GM04504 (cell line): ENCODE measurements around the gene ADAMTS13.
A peak's percentile ranks its signal among the peaks of the same experiment; 100 is the strongest.
"Not testable (repeated sequence)": the region's sequence is repeated elsewhere in the genome, so short reads cannot be mapped to it uniquely, and the experiment has no call there.

ENCODE experiments used
- DNase-seq: peaks from one replicate; pipeline ENCODE4 v3.0.0-alpha.2; 2012; ENCODE audit warnings: low read depth

The ADAMTS13 gene

DNA sequence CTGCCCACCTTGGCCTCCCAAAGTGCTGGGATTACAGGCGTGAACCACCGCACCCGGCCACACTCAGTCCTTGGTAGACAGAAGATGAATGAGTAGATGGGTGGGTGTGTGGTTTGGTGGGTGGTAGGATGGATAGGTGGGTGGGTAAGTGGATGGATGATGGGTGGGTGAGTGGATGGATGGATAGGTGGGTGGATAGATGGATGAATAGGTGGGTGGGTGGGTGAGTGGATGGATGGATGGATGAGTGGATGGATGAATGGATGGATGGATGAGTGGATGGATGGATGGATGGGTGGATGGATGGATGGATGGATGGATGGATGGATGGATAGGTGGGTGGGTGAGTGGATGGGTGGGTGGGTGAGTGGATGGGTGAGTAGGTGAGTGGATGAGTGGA is 29.9 kb upstream of the ADAMTS13 start:
- not testable (repeated sequence) for DNase-seq

DNA sequence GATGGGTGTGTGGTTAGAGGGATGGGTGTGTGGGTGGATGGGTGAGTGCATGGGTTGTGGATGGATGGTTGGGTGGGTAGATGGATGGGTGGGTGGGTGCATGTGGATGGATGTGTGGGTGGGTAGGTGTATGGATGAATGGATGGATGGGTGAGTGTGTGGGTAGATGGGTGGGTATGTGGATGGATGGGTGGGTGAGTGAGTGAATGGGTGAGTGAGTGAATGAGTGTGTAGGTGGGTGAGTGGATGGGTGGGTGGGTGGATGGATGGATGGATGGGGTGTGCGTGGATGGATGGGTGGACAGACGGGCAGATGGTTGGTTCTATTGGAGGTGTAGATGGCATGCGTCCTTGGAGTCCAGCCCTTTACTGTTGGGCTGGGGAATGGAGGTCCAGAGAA is 28.8 kb upstream of the ADAMTS13 start:
- DNase-seq = no peak

DNA sequence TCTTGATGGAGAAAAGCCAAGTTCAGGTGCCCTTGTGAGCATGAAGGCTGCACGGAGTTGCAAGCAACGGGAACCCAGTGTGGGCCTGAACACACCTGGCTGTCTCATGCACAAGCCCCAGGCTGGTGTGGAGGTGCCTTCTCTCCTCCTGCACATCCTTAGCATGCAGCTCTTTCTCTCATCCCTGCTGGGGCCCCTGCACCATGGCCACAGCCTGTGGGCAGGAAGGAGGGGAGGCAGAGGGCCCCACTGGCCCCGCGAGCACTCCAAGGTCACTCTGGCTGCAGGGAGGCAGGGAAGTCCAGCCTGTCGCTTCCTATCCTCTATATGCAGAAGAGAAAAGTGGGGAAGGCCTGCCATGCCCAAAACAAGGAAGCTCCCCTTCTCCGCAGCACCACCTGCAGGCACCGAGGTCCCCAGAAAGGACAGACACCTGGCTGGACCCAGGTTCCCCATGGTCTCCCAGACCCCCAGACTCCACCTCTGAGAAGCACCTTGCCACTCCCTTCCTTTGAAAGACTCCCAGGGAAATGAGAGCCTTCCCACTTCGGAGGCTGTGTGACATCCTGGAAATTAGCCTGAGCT is 27.4 kb upstream of the ADAMTS13 start:
- no peak for DNase-seq

DNA sequence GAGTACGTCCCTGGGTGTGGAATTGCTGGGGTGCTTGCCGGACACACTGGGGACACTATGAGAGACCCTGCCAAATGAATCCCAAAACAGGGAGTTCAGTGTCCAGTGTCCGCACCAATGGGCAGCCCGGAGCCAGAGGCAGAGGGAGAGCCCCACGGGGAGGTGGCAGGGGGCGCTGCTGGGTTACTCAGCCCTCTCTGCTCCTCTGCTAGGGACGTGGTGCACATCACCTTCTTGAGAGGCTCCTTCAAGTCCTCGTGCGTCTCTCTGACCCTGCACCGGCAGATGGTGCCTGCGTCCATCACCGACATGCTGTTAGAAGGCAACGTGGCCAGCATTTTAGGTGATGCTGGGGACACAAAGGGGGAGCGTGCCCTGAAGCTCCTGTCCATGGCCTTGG is 25.2 kb upstream of the ADAMTS13 start:
- DNase-seq = no peak

DNA sequence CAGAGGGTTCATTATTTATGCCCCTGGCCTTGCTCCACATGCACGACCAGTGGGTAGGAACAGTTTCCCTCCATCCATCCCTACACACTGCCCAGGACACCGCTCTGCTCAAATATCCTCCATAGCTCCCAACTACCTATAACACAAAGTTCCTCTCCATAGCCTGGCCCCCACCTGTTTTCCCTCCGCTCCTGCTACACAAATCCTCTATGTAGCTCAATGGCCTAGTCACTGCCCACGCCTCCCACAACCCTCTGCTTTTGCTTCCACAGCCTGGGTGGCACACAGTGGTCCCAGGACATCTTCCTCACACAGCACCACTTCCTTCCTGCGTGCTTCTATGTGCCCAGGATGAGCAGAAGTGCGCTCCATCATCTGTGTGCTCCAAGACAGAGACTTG is 24.8 kb upstream of the ADAMTS13 start:
- no peak for DNase-seq

DNA sequence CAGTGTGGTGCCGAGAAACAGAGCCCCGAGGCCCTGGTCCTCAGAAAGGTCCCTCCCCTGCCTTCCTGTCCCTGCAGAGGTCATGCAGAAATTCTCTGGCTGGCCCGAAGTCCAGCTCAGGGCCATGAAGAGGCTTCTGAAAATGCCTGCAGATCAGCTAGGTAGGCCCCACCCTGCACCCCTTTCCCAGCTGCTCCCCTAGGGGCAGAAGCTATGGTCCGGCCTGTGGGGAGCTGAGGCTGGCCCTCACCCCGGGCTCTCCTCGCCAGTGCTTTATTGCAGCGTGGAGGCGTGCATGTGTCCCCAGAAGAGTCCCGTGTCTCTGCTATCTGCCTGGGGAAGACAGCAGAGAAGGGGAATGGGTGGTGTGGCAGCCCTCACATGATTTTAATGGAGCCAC is 24.3 kb upstream of the ADAMTS13 start:
- no peak for DNase-seq

DNA sequence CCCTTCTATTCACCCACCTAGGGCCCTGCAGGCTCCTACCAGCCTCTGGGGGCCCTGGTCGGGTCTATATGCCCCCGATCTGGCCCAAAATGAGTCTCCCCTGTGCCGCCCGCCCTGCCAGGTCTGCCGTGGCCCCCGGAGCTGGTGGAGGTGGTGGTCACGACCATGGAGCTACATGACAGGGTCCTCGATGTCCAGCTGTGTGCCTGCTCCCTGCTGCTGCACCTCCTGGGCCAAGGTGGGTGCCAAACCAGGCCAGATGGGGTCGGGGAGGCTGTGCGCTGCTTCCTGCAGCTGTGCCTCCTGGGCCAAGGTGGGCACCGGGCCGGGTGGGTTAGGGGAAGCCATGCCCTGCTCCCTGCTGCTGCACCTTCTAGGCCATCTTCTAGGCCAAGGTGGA is 21.9 kb upstream of the ADAMTS13 start:
- no peak for DNase-seq

DNA sequence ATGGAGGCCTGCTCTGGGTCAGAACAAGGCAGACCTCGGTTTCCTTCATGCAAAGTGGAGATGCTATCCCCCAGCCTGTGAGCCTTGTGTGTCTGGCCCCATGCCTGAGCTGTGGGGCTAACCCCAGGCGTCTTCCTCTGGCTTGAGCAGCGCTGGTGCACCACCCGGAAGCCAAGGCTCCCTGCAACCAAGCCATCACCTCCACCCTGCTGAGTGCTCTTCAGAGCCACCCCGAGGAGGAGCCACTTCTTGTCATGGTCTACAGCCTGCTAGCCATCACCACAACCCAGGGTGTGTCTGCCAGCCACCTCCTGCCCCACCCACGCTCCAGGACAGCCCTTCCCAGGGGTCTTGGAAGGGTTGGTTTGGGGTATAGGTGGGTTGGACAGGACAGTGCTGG is 20.6 kb upstream of the ADAMTS13 start:
- no peak for DNase-seq

DNA sequence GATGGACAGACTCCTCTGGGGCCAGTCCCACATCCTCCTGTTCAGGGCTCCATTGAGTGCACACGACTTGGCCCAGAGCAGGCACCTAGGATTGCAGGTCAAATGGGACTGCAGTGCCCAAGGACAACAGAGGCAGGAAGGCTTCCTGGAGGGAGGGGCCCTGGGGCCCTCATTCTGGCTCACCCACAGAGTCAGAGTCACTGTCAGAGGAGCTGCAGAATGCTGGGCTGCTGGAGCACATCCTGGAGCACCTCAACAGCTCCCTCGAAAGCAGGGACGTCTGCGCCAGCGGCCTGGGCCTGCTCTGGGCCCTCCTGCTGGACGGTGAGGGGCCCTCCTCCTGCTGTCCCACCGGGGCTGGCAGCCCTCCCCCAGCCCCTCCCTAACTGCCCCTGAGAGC is 19.5 kb upstream of the ADAMTS13 start:
- no peak for DNase-seq

DNA sequence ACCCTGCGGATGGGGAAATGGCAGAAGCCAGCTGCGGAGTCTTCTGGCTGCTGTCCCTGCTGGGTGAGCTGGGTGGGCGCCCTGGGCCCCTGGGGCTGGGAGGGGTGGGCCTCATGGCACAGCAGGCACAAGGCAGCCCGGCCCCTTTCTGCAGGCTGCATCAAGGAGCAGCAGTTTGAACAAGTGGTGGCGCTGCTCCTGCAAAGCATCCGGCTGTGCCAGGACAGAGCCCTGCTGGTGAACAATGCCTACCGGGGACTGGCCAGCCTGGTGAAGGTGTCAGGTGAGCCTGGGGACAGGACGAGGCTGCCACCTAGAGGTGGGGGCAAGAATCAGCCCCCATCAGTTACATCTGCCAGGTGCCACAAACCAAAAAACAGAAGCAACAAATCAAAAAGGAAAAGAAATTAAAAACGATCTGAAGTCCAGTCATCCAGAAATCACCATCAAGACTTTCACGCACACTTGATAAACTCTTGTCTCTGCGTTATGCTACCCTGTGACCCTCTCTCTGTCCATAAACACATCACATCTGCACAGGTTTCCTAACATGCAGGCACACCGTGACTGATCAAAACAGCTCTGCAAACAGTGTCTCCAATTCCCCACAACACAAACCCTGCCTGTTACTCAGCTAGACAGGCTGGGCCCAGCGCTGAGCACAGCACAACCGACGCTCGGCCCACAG is 18.3 kb upstream of the ADAMTS13 start:
- DNase-seq = no peak

DNA sequence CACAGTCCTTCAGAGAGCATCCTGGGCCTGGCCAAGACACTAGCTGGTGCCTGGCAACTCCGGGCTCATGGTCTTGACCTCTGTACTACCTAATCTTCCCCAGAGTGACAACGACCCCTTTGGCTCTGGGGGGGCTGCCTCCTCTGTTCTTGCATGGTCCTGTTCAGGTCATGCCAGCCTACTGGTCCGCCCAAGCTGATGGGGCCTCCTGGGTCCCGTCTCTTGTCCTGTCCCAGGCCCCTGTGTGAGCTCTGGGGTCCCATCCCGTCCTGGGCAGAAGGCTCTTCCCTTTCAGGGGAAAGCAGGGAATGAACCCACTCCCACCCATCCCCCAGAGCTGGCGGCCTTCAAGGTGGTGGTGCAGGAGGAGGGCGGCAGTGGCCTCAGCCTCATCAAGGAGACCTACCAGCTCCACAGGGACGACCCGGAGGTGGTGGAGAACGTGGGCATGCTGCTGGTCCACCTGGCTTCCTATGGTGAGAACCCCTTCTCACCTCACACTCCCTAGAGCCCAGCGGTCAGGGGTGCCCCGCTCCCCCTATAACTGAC is 17.6 kb upstream of the ADAMTS13 start:
- DNase-seq = no peak

DNA sequence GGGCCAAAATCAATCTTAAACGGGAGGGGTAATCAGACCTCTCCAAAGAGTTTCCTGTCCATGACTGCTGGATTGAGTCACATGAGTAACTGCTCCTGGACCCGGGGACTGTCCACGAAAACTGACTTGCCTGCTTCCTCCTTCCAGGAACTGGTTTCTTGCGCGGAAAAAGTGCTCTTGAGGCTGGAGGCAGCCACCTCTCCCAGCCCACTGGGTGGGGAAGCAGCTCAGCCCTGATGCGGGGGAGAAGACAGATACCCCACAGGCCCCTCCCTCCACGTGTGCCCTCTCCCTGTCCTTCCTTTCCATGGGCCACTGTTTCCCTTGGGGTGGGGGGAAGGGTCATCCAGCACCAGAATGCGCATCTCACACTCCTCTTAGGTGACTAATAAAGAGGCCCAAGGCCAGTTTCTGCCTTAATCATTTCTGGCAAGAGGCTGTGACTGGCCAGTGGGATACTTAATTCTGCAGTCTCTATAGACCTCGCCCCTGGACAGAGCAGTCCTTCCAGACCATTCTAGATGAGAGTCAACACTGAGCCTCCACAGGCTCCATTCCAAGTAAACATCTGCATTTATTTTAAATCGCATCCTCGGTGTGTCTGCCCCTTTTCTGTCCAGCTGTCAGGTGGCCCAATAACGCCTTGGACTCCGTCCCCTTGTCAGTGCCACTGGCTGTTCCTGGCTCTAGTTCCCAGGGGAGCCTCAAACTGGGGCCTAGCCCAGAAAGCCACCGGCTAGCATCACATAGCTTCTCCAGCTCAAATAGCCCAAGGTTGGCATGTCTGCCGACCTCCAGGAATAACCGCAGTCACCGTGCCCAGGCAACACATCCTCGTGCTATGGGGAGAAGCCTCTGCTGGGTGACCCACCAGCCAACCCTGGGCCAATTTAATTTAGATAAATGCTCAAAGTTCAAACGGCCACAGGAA is 16.4 kb upstream of the ADAMTS13 start:
- DNase-seq = peak; percentile 37

DNA sequence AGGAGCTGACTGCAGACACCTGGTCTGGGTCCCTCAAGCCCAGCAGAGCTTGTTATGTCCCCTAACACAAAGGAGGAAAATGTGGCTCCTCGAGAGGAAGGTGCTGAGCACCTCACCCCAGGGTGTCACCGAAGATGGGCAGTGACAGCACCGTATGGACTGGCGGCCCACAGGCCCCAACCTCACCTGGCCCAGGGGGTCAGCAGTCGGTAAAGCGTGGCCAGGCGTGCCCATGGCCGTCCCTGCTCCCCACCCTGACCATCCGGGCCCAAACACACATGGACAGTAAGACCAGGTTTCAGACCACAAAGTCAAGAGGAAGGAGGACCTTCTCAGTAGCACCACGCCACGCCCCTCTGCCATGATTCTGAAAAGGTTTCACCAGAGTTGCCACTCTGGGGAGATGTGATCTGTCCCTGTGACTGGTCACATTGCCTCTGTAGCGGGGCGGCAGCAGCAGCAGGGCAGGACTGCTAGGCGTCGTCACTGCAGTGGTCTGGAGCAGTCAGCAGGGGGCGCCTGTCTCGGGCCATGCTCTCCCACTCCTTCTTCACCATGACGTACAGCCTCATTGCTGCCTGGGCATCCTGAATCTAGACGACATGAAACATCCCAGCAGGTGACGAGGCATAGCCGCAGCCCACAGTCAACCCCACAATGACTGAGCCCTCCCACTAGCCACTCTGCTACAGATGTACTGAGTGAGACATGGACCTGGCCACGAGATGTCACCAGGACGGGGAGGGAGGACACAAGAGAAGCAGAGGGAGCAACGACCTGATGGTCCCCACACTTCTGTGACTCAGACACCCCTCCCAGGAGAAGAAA is 15.5 kb upstream of the ADAMTS13 start:
- peak; percentile 43 for DNase-seq

DNA sequence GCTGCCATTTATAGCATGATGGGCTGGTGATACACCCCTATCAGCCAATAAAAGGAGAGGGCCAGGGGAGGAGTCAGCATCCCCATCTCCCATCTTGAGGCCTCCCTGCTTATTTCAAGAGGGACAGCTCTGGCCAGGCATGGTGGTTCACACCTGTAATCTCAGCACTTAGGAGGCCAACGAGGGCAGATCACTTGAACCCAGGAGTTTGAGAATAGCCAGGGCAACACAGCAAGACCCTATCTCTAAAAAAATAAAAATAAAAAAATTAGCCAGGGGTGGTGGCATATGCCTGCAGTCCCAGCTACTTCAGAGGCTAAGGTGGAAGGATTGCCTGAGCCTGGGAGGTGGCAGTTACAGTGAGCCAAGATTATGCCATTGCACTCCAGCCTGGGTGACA is 14.1 kb upstream of the ADAMTS13 start:
- no peak for DNase-seq

DNA sequence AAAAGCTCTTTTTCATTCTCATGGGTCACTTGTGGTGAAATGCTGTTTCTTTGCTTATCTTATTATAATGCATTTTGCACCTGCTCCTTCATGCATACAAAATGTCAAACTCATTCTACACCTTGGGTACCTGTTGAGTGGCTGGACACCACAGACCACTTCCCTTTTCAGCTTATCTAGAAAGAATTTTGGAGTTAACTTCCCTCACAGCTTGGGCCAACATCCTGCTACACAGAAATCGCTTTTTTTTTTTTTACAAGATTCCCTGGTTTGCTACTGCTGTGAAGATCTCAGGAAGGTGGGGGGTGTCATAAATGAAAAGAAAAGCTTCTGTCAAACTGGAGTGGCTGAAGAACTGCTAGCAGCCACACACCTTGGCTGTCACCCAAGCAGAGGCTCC is 7.0 kb upstream of the ADAMTS13 start:
- DNase-seq = no peak

DNA sequence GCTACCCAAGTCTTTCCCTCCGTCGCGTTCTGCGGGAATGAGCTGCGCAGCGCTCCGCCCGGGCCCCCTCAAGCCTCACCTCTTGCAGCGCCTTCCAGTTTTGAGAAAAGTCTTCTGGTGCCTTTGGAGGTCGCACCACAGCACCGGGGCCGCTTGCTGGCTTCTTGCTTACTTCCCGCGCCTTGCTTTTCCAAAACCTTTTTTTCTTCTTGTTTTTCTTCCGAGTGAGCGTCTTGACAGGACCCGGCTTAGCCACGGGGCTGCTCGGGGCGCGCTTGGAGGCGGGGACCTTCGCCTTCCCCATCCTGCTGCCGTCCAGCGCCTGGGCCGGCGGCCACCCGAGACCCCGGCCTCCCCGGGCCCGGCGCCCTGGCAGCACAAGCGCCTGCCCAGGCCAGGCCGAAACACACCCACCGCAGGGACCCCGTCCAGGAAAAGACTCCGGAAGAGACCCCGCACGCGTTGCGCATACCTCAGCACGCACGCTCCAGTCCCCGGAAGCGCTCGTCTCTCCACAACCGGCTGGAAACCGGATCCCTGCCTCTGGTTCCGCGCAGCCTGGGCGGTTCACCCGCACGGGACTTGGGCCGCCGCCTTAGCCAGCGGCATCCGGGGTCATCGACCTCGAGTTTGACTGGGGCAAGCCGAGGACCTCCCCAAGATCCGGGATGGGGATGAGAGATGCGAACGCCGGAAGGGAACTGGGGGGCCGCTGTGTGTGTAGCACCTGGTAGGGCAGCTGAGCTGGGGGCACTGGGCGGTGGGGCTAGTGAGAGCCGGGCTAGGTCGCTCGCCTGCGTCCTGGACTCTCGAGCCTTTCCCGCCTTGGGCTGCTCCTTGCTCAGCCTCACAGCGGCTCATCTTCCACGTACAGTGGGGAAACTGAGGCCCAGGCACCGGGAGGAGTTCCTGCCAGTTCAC is 4.4 kb upstream of the ADAMTS13 start, which contains the start of gene REXO4:
Gene REXO4 (minus strand): TSS at position 470 of the 921 bp plus-strand sequence. CDS start 166 bp downstream, at position 304.
- DNase-seq = peak; percentile 72

DNA sequence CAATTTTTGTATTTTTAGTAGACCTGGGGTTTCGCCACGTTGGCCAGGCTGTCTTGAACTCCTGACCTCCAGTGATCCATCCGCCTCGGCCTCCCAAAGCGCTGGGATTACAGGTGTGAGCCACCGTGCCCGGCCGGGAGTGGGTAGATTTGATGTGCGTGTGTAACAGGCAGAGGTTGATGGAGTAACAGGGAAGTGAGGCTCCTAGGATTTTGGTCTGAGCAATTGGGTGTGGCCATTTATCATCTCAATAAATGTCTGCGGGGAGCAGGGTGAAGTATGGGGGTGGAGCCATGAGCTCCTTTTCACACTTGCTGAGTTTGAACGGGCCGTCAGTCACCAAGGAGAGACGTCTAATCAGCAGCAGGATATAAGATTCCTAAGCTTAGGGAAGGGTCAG is 3.2 kb upstream of the ADAMTS13 start:
- no peak for DNase-seq

DNA sequence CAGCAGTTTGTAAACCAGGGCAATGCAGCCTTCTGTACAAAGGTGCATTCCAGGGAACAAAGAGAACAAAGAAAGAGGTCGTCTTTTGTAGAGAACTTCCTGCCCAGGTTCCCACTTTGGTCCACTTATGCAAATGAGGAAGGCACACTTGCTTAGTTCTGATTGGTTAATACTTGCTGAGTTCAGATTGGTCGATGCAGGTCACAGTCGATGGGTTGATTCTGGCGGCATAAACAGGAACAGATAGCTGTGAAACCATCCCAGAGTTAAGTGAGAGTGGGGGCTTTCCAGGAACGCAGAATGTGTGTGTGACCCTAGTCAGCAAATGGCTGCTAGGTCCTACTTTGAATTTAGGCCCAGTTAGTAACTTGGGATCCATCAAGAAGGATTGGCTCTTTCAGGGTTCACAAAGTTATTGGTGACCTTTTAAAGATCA is 1.8 kb upstream of the ADAMTS13 start:
- DNase-seq = no peak

DNA sequence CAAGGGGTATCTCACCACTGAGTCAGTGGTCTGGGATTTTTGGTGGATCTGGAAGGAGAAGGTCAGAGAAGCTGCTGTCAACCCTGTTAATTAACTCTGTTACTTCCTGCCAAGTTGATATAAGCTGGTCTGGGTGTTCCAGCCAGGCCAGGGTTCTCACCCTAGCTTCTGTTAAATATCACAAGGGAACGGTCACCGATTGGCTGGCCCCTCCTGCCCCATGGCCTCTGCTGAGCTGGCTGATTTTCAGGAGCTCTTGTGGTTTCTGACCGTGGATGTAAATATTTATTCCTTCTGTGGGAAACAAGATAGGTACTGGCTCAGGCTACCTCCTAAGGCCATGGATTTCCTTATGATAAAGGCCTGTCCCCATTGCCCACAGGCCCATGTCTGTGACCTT is 1.0 kb downstream of the ADAMTS13 start:
- no peak for DNase-seq

DNA sequence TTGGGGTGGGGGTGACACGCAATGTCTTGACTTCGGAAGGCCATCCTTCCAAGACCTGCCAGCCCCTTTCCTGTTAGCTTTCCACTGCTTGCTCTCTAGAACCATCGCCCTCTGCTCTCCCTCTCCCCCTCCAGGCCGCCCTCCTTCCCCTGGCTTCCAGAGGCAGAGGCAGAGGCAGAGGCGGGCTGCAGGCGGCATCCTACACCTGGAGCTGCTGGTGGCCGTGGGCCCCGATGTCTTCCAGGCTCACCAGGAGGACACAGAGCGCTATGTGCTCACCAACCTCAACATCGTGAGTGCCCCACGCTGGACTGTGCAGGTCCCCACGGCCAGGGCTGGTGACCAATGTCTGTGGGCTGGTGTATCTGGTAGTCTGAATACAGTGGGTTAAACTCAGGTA is 2.0 kb downstream of the ADAMTS13 start:
- DNase-seq = no peak
